Measurements from ENCODE around the gene TMPRSS3. TPM values are rescaled to one million over a fixed set of nuclear protein-coding genes. Genes with fewer than 3 reads are reported as not detected.

TMPRSS3 gene
- total and polyA plus RNA-seq, 2 donors: 0.42 to 1.1 TPM

GRCh38 chr21:42400525-42400924 lies 4.7 kb upstream of the TMPRSS3 start:
- WGBS: 94% methylated on average over 4 of the region's 4 CpGs
- H3K27me3 ChIP-seq (ENCODE audit: control insufficient read depth in 2 of 2, insufficient read depth in 1 of 2, low read length in 1 of 2): no peaks in the 10 kb centered on the region
- no peak overlapping the region for H3K4me3 ChIP-seq (ENCODE audit: low read length in 2 of 2)
- H3K27ac ChIP-seq (ENCODE audit: low read depth in 1 of 2, low read length in 1 of 2): no peak overlapping the region
- DNase-seq (ENCODE audit: low read depth in 6 of 9, low spot score in 9 of 9): no peak
- peaks cover 19 to 55% of the 10 kb centered on the region in 2 donors for H3K4me1 ChIP-seq (ENCODE audit: control insufficient read depth in 2 of 2, insufficient read depth in 2 of 2, low read length in 2 of 2)
- H3K36me3 ChIP-seq (ENCODE audit: control insufficient read depth in 2 of 2, insufficient read depth in 2 of 2, low read length in 1 of 2): no peaks in the 10 kb centered on the region
- H3K9me3 ChIP-seq (ENCODE audit: control insufficient read depth in 2 of 2, insufficient read depth in 1 of 2, low read length in 1 of 2): peaks cover 0 to 3% of the 10 kb centered on the region in 2 donors

- peaks cover 19 to 40% of the 10 kb centered on the region in 2 donors for H3K4me1 ChIP-seq (ENCODE audit: control insufficient read depth in 2 of 2, insufficient read depth in 2 of 2, low read length in 2 of 2)
- no peak overlapping the region for H3K27ac ChIP-seq (ENCODE audit: low read depth in 1 of 2, low read length in 1 of 2)
- no peak overlapping the region for H3K4me3 ChIP-seq (ENCODE audit: low read length in 2 of 2)
- no peaks in the 10 kb centered on the region for H3K27me3 ChIP-seq (ENCODE audit: control insufficient read depth in 2 of 2, insufficient read depth in 1 of 2, low read length in 1 of 2)
- no peak for DNase-seq (ENCODE audit: low read depth in 6 of 9, low spot score in 9 of 9)
- H3K36me3 ChIP-seq (ENCODE audit: control insufficient read depth in 2 of 2, insufficient read depth in 2 of 2, low read length in 1 of 2): no peaks in the 10 kb centered on the region
- 94% methylated on average over 12 of the region's 12 CpGs for WGBS
- peaks cover 0 to 3% of the 10 kb centered on the region in 2 donors for H3K9me3 ChIP-seq (ENCODE audit: control insufficient read depth in 2 of 2, insufficient read depth in 1 of 2, low read length in 1 of 2)
Measured at GRCh38 chr21:42398436-42399028, 2.7 kb upstream of the TMPRSS3 start.

GRCh38 chr21:42397746-42398394 lies 2.0 kb upstream of the TMPRSS3 start:
- H3K9me3 ChIP-seq (ENCODE audit: control insufficient read depth in 2 of 2, insufficient read depth in 1 of 2, low read length in 1 of 2): peaks cover 0 to 3% of the 10 kb centered on the region in 2 donors
- 86% methylated on average over 14 of the region's 14 CpGs for WGBS
- no peaks in the 10 kb centered on the region for H3K36me3 ChIP-seq (ENCODE audit: control insufficient read depth in 2 of 2, insufficient read depth in 2 of 2, low read length in 1 of 2)
- H3K27ac ChIP-seq (ENCODE audit: low read depth in 1 of 2, low read length in 1 of 2): no peak overlapping the region
- no peak overlapping the region for H3K4me3 ChIP-seq (ENCODE audit: low read length in 2 of 2)
- H3K4me1 ChIP-seq (ENCODE audit: control insufficient read depth in 2 of 2, insufficient read depth in 2 of 2, low read length in 2 of 2): peaks cover 19 to 39% of the 10 kb centered on the region in 2 donors
- DNase-seq (ENCODE audit: low read depth in 6 of 9, low spot score in 9 of 9): no peak
- H3K27me3 ChIP-seq (ENCODE audit: control insufficient read depth in 2 of 2, insufficient read depth in 1 of 2, low read length in 1 of 2): no peaks in the 10 kb centered on the region

- 94% methylated on average over 19 of the region's 19 CpGs for WGBS
- no peak for DNase-seq (ENCODE audit: low read depth in 6 of 9, low spot score in 9 of 9)
Measured at GRCh38 chr21:42396799-42397745, 1.2 kb upstream of the TMPRSS3 start.

GRCh38 chr21:42395302-42395701 lies 550 bp downstream of the TMPRSS3 start:
- Histone ChIP-seq H3K9me3 (ENCODE audit: control insufficient read depth in 2 of 2, insufficient read depth in 1 of 2, low read length in 1 of 2) (no peaks in the 10 kb centered on the region), H3K27ac (ENCODE audit: low read depth in 1 of 2, low read length in 1 of 2) (no peak overlapping the region), H3K27me3 (ENCODE audit: control insufficient read depth in 2 of 2, insufficient read depth in 1 of 2, low read length in 1 of 2) (no peaks in the 10 kb centered on the region), H3K4me3 (ENCODE audit: low read length in 2 of 2) (no peak overlapping the region), H3K4me1 (ENCODE audit: control insufficient read depth in 2 of 2, insufficient read depth in 2 of 2, low read length in 2 of 2) (peaks cover 25 to 55% of the 10 kb centered on the region in 2 donors), H3K36me3 (ENCODE audit: control insufficient read depth in 2 of 2, insufficient read depth in 2 of 2, low read length in 1 of 2) (no peaks in the 10 kb centered on the region)
- no peak for DNase-seq (ENCODE audit: low read depth in 6 of 9, low spot score in 9 of 9)
- 97% methylated on average over 11 of the region's 11 CpGs for WGBS

More at GRCh38 chr21:42396799-42397745, 1.2 kb upstream of the TMPRSS3 start:
- H3K4me3 ChIP-seq (ENCODE audit: low read length in 2 of 2): no peak overlapping the region
- H3K36me3 ChIP-seq (ENCODE audit: control insufficient read depth in 2 of 2, insufficient read depth in 2 of 2, low read length in 1 of 2): no peaks in the 10 kb centered on the region
- peaks cover 23 to 39% of the 10 kb centered on the region in 2 donors for H3K4me1 ChIP-seq (ENCODE audit: control insufficient read depth in 2 of 2, insufficient read depth in 2 of 2, low read length in 2 of 2)
- H3K27ac ChIP-seq (ENCODE audit: low read depth in 1 of 2, low read length in 1 of 2): no peak overlapping the region
- no peaks in the 10 kb centered on the region for H3K27me3 ChIP-seq (ENCODE audit: control insufficient read depth in 2 of 2, insufficient read depth in 1 of 2, low read length in 1 of 2)
- H3K9me3 ChIP-seq (ENCODE audit: control insufficient read depth in 2 of 2, insufficient read depth in 1 of 2, low read length in 1 of 2): peaks cover 0 to 3% of the 10 kb centered on the region in 2 donors

- DNase-seq (ENCODE audit: low read depth in 6 of 9, low spot score in 9 of 9): no peak
- Histone ChIP-seq H3K36me3 (ENCODE audit: control insufficient read depth in 2 of 2, insufficient read depth in 2 of 2, low read length in 1 of 2) (no peaks in the 10 kb centered on the region), H3K9me3 (ENCODE audit: control insufficient read depth in 2 of 2, insufficient read depth in 1 of 2, low read length in 1 of 2) (no peaks in the 10 kb centered on the region), H3K27ac (ENCODE audit: low read depth in 1 of 2, low read length in 1 of 2) (peak overlapping the region; percentile 59 to 62), H3K4me1 (ENCODE audit: control insufficient read depth in 2 of 2, insufficient read depth in 2 of 2, low read length in 2 of 2) (peaks cover 32 to 66% of the 10 kb centered on the region in 2 donors), H3K4me3 (ENCODE audit: low read length in 2 of 2) (no peak overlapping the region), H3K27me3 (ENCODE audit: control insufficient read depth in 2 of 2, insufficient read depth in 1 of 2, low read length in 1 of 2) (no peaks in the 10 kb centered on the region)
- 60% methylated on average over 8 of the region's 8 CpGs for WGBS
Measured at GRCh38 chr21:42393443-42393950, 2.4 kb downstream of the TMPRSS3 start.

GRCh38 chr21:42392731-42393442 lies 3.0 kb downstream of the TMPRSS3 start:
- DNase-seq (ENCODE audit: low read depth in 6 of 9, low spot score in 9 of 9): peak in 3 of 9 donors; percentile 48 to 75 (median 60)
- H3K4me3 ChIP-seq (ENCODE audit: low read length in 2 of 2): no peak overlapping the region
- no peaks in the 10 kb centered on the region for H3K36me3 ChIP-seq (ENCODE audit: control insufficient read depth in 2 of 2, insufficient read depth in 2 of 2, low read length in 1 of 2)
- no peaks in the 10 kb centered on the region for H3K27me3 ChIP-seq (ENCODE audit: control insufficient read depth in 2 of 2, insufficient read depth in 1 of 2, low read length in 1 of 2)
- peak overlapping the region; percentile 62 to 75 for H3K27ac ChIP-seq (ENCODE audit: low read depth in 1 of 2, low read length in 1 of 2)
- H3K4me1 ChIP-seq (ENCODE audit: control insufficient read depth in 2 of 2, insufficient read depth in 2 of 2, low read length in 2 of 2): peaks cover 26 to 66% of the 10 kb centered on the region in 2 donors
- H3K9me3 ChIP-seq (ENCODE audit: control insufficient read depth in 2 of 2, insufficient read depth in 1 of 2, low read length in 1 of 2): no peaks in the 10 kb centered on the region
- 73% methylated on average over 17 of the region's 17 CpGs for WGBS

- 95% methylated on average over 5 of the region's 5 CpGs for WGBS
- Histone ChIP-seq H3K36me3 (ENCODE audit: control insufficient read depth in 2 of 2, insufficient read depth in 2 of 2, low read length in 1 of 2) (no peaks in the 10 kb centered on the region), H3K4me1 (ENCODE audit: control insufficient read depth in 2 of 2, insufficient read depth in 2 of 2, low read length in 2 of 2) (peaks cover 26 to 68% of the 10 kb centered on the region in 2 donors), H3K27me3 (ENCODE audit: control insufficient read depth in 2 of 2, insufficient read depth in 1 of 2, low read length in 1 of 2) (no peaks in the 10 kb centered on the region), H3K4me3 (ENCODE audit: low read length in 2 of 2) (no peak overlapping the region), H3K27ac (ENCODE audit: low read depth in 1 of 2, low read length in 1 of 2) (no peak overlapping the region), H3K9me3 (ENCODE audit: control insufficient read depth in 2 of 2, insufficient read depth in 1 of 2, low read length in 1 of 2) (no peaks in the 10 kb centered on the region)
- DNase-seq (ENCODE audit: low read depth in 6 of 9, low spot score in 9 of 9): no peak
Measured at GRCh38 chr21:42391297-42391696, 4.6 kb downstream of the TMPRSS3 start.
